ENCODE data around the gene DDTL. TPM values are rescaled to one million over a fixed set of nuclear protein-coding genes. Genes with fewer than 3 reads are reported as not detected.
"Not testable (repeated sequence)": the region's sequence is repeated elsewhere in the genome, so short reads cannot be mapped to it uniquely, and the experiment has no call there.

DDTL gene
- not detected in 2 replicates for total RNA-seq
- long read RNA-seq = 0 reads

DNA sequence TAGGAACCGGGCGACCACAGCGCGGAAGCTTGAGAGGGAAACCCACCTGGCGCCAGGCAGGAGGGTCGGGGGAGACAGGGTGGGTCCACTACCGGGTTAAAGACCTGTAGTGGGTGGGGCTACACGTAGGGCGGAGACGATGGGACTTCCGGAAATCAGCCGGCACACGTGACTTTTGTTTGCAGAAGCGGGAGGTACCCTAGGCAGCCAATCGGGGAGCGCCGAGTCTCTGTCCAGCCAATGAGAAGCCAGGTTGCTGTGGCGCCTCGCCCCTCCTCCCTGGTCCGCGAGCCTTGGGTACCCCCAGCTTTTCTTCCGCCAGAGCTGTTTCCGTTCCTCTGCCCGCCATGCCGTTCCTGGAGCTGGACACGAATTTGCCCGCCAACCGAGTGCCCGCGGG lies at the start of gene DDTL:
Gene DDTL (plus strand): TSS at position 321 of the 400 bp plus-strand sequence. CDS start 27 bp downstream, at position 348.
- not testable (repeated sequence) for H3K4me3 Mint-ChIP-seq (ENCODE audit: low read depth); H3K27me3 Mint-ChIP-seq; H3K27ac Mint-ChIP-seq; DNase-seq (ENCODE audit: low spot score, unreplicated experiment); H3K9me3 Mint-ChIP-seq (ENCODE audit: low read depth); H3K4me1 Mint-ChIP-seq (ENCODE audit: low read depth)
- peaks cover 15% of the 10 kb centered on the region for H3K36me3 Mint-ChIP-seq (ENCODE audit: insufficient read depth)

DNA sequence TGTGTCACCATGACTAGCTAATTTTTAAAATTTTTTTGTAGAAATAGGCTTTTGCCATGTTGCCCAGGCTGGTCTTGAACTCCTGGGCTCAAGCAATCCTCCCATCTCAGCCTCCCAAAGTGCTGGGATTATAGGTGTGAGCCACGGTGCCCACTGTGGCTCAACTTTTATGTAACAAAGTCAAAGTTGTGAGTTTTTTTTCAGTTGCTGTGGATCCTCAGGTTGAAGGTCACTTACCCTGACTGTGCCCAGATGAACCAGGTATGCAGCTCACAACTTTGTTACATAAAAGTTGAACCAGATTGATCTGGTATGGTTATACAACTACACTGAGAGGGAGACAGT lies 46.4 kb upstream of the DDTL start:
- H3K4me1 Mint-ChIP-seq (ENCODE audit: low read depth); H3K4me3 Mint-ChIP-seq (ENCODE audit: low read depth); DNase-seq (ENCODE audit: low spot score, unreplicated experiment); H3K27ac Mint-ChIP-seq; H3K9me3 Mint-ChIP-seq (ENCODE audit: low read depth); H3K27me3 Mint-ChIP-seq: not testable (repeated sequence)
- H3K36me3 Mint-ChIP-seq (ENCODE audit: insufficient read depth) = peaks cover 25% of the 10 kb centered on the region

DNA sequence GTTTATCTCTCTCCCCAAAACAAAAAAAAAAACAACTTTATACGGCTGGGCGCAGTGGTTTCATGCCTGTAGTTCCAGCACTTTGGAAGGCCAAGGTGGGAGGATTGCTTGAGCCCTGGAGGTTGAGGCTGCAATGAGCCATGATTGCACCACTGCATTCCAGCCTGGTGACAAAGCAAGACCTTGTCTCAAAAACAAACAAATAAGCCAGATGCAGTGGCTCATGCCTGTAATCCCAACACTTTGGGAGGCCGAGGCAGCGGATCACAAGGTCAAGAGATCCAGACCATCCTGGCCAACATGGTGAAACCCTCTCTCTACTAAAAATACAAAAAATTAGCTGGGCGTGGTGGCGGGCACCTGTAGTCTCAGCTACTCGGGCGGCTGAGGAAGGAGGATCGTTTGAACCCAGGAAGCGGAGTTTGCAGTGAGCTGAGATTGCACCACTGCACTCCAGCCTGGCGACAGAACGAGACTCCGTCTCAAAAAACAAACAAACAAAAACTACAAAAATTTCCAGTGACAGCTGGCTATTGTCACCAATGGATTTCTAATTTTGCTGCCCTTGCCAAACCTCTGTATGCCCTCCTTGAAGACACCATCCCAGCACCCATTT lies 45.0 kb upstream of the DDTL start:
- not testable (repeated sequence) for H3K9me3 Mint-ChIP-seq (ENCODE audit: low read depth); H3K27me3 Mint-ChIP-seq; DNase-seq (ENCODE audit: low spot score, unreplicated experiment); H3K4me3 Mint-ChIP-seq (ENCODE audit: low read depth); H3K4me1 Mint-ChIP-seq (ENCODE audit: low read depth)
- H3K27ac Mint-ChIP-seq = peak overlapping the region; percentile 9
- peaks cover 36% of the 10 kb centered on the region for H3K36me3 Mint-ChIP-seq (ENCODE audit: insufficient read depth)

DNA sequence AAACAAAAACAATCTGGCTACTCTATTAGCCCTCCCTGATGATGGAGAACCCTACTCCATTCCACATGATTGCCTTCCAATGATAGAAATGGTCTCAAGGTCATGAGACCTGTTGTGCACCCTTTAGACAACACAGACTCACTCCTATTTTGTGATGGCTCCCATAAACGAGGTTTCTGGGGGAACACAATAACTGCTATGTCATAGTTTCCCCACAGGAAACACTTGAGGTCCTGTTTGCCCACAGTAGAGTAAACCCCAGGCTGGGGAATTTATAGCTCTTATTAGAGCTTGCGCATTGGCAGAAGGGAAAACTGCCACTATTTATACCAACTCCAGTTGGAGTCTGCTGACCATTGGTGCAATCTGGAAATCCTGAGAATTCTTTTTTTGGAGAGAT lies 43.8 kb upstream of the DDTL start:
- H3K36me3 Mint-ChIP-seq (ENCODE audit: insufficient read depth) = peaks cover 44% of the 10 kb centered on the region
- H3K9me3 Mint-ChIP-seq (ENCODE audit: low read depth) = peaks cover 4% of the 10 kb centered on the region
- no peak overlapping the region for H3K4me3 Mint-ChIP-seq (ENCODE audit: low read depth)
- H3K27me3 Mint-ChIP-seq = no peaks in the 10 kb centered on the region
- H3K4me1 Mint-ChIP-seq (ENCODE audit: low read depth) = no peaks in the 10 kb centered on the region
- no peak for DNase-seq (ENCODE audit: low spot score, unreplicated experiment)
- H3K27ac Mint-ChIP-seq = no peak overlapping the region
- TF ChIP-seq, protein P1, sequence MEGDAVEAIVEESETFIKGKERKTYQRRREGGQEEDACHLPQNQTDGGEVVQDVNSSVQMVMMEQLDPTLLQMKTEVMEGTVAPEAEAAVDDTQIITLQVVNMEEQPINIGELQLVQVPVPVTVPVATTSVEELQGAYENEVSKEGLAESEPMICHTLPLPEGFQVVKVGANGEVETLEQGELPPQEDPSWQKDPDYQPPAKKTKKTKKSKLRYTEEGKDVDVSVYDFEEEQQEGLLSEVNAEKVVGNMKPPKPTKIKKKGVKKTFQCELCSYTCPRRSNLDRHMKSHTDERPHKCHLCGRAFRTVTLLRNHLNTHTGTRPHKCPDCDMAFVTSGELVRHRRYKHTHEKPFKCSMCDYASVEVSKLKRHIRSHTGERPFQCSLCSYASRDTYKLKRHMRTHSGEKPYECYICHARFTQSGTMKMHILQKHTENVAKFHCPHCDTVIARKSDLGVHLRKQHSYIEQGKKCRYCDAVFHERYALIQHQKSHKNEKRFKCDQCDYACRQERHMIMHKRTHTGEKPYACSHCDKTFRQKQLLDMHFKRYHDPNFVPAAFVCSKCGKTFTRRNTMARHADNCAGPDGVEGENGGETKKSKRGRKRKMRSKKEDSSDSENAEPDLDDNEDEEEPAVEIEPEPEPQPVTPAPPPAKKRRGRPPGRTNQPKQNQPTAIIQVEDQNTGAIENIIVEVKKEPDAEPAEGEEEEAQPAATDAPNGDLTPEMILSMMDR (IDR thresholded peaks at IDR 0.05; ENCODE audit: unreplicated experiment) = no peak

DNA sequence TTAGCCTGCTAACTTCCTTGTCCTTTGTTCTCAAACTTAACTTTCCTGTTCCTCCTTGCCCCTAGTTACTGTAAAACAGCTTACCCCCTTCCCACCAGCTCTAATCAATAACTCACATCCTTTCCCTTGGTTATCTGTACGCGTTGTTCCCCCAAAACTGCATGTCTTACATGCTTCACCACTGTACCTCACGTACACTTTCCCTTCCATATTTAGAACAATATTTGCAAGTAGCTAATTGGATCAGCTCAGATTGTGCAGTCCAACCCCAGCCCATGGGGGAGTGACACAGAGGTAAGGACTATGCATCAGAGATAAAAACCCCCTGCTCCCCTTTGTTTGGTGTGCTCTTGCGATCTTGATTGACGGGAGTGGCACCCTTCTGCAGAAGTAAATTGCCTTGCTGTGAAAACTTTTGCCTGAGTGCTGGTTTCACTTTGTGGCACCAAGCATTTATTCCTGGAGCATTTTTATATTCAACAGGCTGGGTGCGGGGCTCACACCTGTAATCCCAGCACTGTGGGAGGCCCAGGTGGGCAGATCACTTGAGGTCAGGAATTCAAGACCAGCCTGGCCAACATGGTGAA lies 41.6 kb upstream of the DDTL start:
- TF ChIP-seq, protein P1 (IDR thresholded peaks at IDR 0.05; ENCODE audit: unreplicated experiment) = no peak
- H3K27me3 Mint-ChIP-seq = no peaks in the 10 kb centered on the region
- no peak for DNase-seq (ENCODE audit: low spot score, unreplicated experiment)
- peaks cover 4% of the 10 kb centered on the region for H3K9me3 Mint-ChIP-seq (ENCODE audit: low read depth)
- H3K27ac Mint-ChIP-seq = peak overlapping the region; percentile 53
- no peak overlapping the region for H3K4me3 Mint-ChIP-seq (ENCODE audit: low read depth)
- H3K4me1 Mint-ChIP-seq (ENCODE audit: low read depth) = no peaks in the 10 kb centered on the region
- peaks cover 50% of the 10 kb centered on the region for H3K36me3 Mint-ChIP-seq (ENCODE audit: insufficient read depth)

DNA sequence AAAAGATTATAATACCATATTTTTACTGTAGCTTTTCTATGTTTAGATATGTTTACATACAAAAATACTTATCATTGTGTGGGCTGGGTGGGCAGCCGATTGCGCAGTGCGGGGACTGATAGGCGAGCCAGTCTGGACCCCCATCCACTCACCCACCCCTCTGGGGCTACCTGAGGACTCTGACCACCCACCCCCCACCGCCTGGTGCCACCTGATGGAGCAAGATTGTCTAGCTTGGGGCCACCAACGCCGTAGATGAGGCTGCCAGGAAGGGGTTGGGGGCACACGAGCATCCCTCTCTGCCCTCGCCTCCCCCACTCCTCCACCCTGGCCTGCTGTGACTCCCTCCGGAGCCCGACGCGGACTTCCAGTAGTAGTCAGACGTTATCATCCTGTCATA lies 40.1 kb upstream of the DDTL start:
- no peak overlapping the region for H3K27ac Mint-ChIP-seq
- no peaks in the 10 kb centered on the region for H3K27me3 Mint-ChIP-seq
- no peaks in the 10 kb centered on the region for H3K4me1 Mint-ChIP-seq (ENCODE audit: low read depth)
- no peak for DNase-seq (ENCODE audit: low spot score, unreplicated experiment)
- H3K9me3 Mint-ChIP-seq (ENCODE audit: low read depth) = peaks cover 10% of the 10 kb centered on the region
- no peak overlapping the region for H3K4me3 Mint-ChIP-seq (ENCODE audit: low read depth)
- TF ChIP-seq, protein P1 (IDR thresholded peaks at IDR 0.05; ENCODE audit: unreplicated experiment) = no peak
- H3K36me3 Mint-ChIP-seq (ENCODE audit: insufficient read depth) = peaks cover 53% of the 10 kb centered on the region

Data from progenitor cell of endocrine pancreas (in vitro differentiated cells).